GM08714 (cell line): ENCODE measurements around the gene ZNHIT1.

Experiments used
- H3K4me3 ChIP-seq: fragments of 200-500 bp; sonication (Bioruptor generic); 2 replicates; pipeline ENCODE4 v1.5.1; 2014; ENCODE audit warnings: mild to moderate bottlenecking, low read length, inconsistent platforms
- ZNF274 ChIP-seq: IDR thresholded peaks from 2 replicates; pipeline ENCODE4 v1.6.1; 2012; ENCODE audit warnings: mild to moderate bottlenecking, low read depth, low read length

The ZNHIT1 gene

DNA sequence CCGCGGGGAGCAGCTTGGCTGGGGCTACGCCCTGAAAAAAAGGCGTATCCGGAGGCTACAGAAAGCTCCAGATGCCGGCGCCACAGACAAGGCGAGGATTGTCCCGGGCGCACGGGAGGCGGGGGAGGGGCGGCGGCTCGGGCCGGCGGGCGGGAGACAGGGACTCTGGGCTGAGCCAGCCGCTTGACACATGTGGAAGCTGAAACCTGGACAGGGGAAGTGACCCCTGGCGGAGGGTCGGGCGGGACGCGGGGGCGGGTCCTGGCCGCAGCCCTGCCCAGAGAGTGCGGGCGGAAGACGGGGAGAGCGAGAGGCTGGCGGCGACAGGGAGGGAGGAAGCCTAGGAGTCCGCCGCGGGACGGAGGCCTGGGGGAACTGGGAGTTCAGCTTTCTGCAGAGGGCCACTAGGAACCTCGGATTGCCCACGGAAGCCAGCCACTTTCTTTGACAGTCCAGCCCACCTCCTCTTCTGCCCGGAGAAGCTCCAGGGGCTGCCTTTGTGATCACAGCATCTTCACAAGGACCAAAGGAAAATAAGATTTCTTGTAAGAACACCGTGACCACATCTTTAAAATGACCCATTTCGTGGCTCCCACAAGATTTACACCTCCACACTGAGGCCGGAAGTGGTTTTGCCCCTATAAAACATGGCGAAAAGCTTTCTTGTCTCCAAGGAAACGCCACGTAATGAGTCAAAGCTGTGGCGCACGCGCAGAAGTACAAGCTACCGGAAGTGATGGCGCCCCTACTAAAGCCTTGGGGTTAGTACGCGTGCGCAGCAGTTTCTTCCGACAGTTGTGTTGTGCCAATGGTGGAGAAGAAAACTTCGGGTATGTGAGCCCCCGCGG lies at the start of gene ZNHIT1, which contains the start of gene PLOD3:
ZNHIT1 (plus strand) TSS at position 778 of the 848 bp plus-strand sequence; CDS start at position 809, 31 bp downstream.
PLOD3 (minus strand) TSS at position 194 of the 848 bp plus-strand sequence. CDS start 307 bp downstream, outside the sequence.
- TF ChIP-seq ZNF274, result no peak

DNA sequence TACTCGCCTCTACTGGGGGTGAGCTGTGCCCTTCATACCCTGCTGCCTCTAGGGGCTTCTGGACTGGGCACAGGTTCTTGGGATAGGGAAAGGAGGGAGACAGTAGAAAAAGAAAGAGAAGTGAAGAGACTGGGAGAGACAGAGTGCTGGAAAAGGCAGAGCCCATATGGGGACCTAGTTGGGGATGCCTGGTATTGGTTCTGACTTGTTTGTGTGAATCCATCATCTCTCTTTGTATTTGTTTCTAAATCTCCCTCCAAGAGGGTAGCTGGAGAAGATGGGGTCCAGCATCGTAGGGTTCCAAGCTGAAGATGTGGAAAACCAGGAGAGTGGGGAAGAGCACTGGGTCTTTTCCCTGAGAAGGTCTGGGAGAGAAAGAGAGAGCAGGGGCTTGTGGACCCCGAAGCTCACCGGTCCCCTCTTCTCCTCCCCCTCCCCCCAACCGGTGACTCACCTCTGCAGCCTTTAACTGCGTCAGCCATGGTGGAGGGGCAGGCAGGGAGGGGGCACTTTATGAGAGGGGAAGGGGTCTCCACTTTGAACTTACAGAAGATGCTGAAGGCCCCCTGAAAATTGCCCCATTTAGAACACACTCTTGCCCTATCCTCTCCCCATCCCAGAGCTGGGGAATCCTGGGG lies 49.4 kb upstream of the ZNHIT1 start:
- no peak for TF ChIP-seq ZNF274
- H3K4me3 ChIP-seq, result no peak overlapping the region

More for the DNA sequence above, at the start of gene ZNHIT1, which contains the start of gene PLOD3:
- peak within 1 kb of the TSS; percentile 94 for H3K4me3 ChIP-seq

DNA sequence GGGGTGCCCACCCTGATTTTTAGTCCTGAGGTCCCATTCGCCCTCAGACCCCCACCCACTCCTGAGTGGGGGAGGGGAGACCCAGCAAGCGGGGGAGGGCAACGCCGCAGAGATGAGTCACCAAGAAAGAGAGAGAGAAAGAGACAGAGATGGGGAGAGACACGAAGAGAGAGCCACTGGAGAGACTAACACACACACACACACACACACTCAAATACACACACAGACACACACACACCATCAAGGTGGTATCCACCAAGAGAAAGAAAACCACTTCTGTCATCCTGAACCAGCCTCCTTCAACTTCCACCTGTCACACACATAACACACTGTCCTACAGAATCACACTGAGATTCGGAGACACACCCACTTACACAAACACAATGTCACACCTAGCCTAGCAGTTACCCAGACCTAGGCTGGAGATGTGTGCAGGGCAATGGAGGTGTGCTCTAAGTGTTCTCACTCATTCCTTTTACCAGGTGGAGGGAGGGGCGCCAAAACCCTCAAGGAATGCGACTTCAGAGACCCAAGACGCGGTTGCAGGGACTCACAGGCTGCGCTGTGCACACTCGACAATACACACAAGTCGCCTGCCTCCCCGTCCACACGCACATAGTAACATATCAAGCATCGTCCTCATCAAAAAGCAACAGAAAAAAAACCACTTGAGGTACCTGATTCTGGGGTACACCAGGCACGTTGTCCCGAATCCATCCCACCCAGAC lies 48.7 kb upstream of the ZNHIT1 start:
- no peak for TF ChIP-seq ZNF274
- no peak overlapping the region for H3K4me3 ChIP-seq

DNA sequence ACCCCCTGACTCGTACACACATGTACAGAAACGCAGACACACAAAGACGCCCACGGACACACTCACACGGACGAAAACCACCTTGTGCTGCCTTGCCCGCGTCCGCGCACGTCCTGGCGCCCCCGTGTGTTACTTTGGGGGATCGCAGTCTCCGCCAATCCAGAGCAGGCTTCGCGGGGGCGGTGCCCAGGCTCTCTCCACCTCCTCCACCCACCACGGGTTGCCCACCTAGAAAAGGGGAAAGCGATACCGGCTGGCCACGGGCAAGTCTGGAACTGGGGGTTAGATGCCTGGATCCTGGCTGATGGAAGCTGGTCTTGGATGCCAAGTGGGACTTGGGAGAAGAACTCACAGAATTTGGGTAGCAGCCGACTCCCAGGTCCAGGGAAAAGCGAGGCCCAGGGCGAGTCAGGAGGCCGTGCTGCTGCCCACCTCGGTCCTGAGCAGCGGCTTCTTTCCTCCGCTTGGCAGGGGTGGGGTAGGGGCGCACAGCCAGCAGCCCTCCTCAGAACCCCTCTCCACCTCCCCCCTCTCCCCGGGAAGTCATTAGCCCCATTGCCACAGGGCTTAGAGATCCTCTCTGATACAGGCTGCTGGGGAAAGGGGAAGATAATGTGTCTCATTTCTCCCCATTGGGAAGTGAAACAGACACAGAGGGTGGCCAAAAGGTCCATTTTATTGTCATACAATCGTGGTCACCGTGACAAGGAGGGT lies 48.0 kb upstream of the ZNHIT1 start:
- TF ChIP-seq ZNF274, result no peak
- no peak overlapping the region for H3K4me3 ChIP-seq

GRCh38 chr7:101170617-101171441 lies 47.1 kb upstream of the ZNHIT1 start:
- no peak for TF ChIP-seq ZNF274
- no peak overlapping the region for H3K4me3 ChIP-seq

DNA sequence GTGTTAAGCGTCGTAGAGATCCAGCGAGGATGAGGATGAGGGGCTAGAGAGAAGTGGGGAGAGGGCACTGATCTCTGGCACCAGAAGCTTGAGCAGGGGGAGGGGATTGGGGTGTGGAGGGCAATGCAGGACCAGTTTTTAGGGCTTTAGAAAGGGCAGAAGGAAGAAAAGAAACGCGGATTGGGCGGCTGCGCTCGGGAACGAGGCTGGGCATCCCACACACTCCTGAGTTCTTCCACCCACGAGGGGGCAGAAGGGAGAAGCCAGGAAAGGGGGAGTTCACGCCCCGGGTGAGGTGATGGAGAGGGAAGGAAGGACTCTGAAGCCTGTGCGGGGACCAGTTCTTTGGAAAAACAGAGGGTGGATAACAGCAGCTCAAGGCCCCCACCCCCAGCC lies 46.5 kb upstream of the ZNHIT1 start:
- H3K4me3 ChIP-seq, result no peak overlapping the region
- no peak for TF ChIP-seq ZNF274

DNA sequence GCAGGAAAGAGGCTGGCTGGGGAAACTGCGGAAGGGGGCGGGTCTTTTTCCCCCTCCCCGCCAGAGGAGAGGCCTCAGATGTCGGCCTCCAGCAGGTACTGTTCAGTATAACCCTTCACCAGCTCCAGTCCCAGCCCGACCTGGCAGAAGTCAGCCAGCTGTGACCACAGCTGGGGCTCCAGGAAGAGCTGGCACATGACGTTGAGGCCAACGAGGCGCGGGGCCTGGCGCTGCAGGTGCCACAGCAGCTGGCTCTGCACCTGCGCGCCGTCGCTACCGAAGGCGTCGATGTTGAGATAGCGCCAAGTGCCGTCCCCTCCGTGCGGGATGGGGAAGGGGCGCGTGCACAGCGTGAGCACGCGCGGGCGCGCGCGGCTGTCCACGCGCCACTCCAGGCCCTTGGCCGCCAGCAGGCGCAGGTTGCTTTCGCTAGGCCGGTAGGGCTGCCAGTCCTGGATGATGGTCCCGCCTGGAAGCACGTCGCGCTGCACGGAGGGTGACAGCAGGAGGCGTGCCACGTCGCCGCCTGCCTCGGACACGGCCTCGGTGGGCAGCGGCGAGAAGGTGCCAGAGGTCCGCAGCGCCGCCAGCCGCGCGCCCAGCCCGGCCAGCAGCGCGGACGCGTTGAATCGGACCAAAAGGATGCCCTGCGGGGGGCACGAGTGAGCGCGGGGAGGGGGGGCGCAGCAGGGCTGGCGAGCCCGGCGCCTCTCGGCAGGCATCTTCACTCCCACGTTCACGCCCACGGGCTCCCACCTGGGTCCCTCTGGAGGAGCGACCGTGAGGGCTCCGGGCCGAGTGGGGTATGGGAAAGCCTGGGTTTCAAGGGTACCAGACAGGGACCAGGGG lies 45.7 kb upstream of the ZNHIT1 start:
- no peak overlapping the region for H3K4me3 ChIP-seq
- no peak for TF ChIP-seq ZNF274

DNA sequence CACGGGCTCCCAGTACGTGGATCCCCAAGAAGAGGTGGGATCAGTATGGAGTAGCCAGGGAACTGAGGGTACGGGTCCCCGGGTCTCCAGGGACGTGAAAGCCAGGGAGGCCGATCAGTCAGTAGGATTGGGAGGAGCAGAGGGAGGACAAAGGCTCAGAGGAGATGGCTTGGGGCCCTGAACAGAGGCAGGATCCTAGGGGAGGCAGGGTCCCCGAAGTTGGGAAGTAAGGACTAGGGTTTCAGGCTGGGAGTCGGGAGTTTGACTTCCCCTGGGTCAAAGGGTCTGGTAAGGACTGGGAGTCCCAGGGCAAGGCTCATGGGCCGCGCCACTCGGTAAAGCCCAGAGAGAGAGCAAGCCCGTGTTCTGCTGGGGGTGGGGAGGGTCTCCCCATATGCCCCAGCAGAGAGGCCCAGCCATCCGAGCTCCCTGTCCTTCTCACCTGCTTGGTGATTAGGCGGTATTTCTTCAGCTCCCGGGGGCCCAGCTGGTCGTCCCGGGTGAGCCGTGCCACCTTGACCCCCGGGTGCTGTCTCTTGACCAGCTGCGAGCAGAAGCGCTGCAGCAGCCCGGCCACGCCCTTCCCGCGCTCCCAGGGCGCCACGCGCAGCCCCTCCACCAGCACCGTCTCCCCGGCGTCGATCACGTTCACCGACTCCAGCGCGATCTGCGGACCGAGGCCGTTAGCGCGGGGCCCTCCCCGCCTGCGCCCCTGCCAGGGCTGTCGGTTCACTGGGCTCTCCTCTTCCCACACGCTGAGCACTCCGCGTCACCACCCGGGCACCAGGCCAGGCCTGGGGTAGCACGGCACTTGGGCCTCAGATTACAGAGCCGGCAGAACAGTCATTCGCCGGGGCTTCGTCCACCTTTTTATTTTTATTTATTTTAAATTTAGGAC lies 44.9 kb upstream of the ZNHIT1 start:
- no peak for TF ChIP-seq ZNF274
- no peak overlapping the region for H3K4me3 ChIP-seq

GRCh38 chr7:101173752-101174244 lies 44.2 kb upstream of the ZNHIT1 start:
- no peak overlapping the region for H3K4me3 ChIP-seq
- no peak for TF ChIP-seq ZNF274

DNA sequence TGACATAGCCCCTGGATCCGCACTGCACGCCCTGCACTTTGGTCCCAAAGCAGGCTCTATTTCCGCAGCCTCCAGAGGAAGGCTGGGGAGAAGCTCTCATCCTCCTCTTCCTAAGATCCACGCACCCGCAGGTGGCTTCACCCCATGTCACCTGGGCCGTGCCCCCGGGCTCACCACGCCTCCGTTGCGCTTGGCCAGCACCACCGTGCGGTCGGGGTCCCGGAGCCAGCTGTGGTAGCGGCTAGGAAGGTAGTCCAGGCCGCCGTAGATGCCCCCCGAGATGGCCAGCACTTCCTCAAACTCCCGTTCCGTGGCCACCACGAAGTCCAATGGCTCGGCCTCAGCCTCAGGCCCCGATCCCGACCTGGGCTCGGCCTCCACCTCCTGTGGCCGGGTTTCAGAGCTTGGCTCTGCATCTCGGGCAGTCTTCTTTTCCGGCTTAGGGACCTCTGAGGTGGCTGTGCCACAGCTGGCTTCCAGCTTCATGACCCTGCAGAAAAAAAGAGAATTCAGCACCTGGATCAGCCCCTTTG lies 43.6 kb upstream of the ZNHIT1 start:
- no peak overlapping the region for H3K4me3 ChIP-seq
- TF ChIP-seq ZNF274, result no peak

DNA sequence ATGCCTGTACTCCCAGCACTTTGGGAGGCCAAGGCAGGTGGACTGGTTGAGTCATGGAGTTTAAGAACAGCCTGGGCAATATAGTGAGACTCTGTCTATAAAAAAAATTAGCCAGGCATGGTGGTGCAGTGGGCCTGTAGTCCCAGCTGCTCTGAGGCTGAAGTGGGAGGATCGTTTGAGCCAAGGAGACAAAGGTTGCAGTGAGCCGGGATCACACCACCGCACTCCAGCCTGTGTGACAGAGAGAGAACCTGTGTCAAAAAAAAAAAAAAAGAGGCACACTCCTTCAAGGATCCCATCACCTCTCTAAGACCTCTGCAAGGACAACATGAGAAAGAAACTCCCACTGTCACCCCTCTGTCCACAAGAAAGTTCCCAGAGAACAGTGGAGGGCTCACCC lies 42.3 kb upstream of the ZNHIT1 start:
- no peak for TF ChIP-seq ZNF274
- H3K4me3 ChIP-seq, result no peak overlapping the region
